Endothelial cell of umbilical vein (primary cell): ENCODE results near the gene RASSF5. TPM values are rescaled to one million over a fixed set of nuclear protein-coding genes. Genes with fewer than 3 reads are reported as not detected.

Source experiments
- BruUV-seq: library from RNA; stranded (reverse); fragments of 400-500 nt; replicated peaks from 2 replicates; lab custom pipeline; 2021; lab: Mats Ljungman, UMichigan
- CTCF ChIA-PET: fragments of 300-600, 350-600 bp; sonication (Branson Sonifier 250); formaldehyde crosslinking; loops from one replicate; lab custom pipeline; 2021; ENCODE audit warnings: antibody characterized with exemption, inconsistent platforms; lab: Charles Lee
- POLR2A ChIA-PET: fragments of 300-600, 350-600 bp; sonication (Branson Sonifier 250); formaldehyde crosslinking; loops from one replicate; lab custom pipeline; 2021; ENCODE audit warnings: antibody characterized with exemption, inconsistent platforms; lab: Charles Lee
- DNase-seq: peaks from one replicate; pipeline ENCODE4 v3.0.0-alpha.2; 2011; ENCODE audit warnings: low read depth, low spot score
- FAIRE-seq: peaks from 2 replicates; lab custom pipeline; 2011; peaks lifted over from hg19 to GRCh38; lab: Jason Lieb, UNC
- H2AFZ ChIP-seq: 2 replicates; pipeline ENCODE4 v1.6.0; 2012; ENCODE audit warnings: low read depth, low read length, control low read depth, inconsistent platforms
- H3K27ac ChIP-seq: 2 replicates; pipeline ENCODE4 v1.5.1; 2011; ENCODE audit warnings: low read depth, mild to moderate bottlenecking, control low read depth, low read length, moderate library complexity; ENCODE audit not compliant: insufficient read depth
- H3K27me3 ChIP-seq, 2 experiments: 2 replicates each; pipeline versions ENCODE4 v1.6.0 to v1.6.1; 2011; ENCODE audit warnings: low read length in 2 of 2, mixed read lengths in 1 of 2; ENCODE audit not compliant: control insufficient read depth in 2 of 2, insufficient read depth in 2 of 2
- H3K36me3 ChIP-seq, 2 experiments: 2 replicates in 1 of 2; 3 replicates in 1 of 2; pipeline ENCODE4 v1.5.1; 2011; ENCODE audit warnings: low read length in 2 of 2, mild to moderate bottlenecking in 1 of 2, moderate library complexity in 1 of 2; ENCODE audit not compliant: control insufficient read depth in 2 of 2, insufficient read depth in 2 of 2; ENCODE audit errors: extremely low read depth in 1 of 2
- H3K4me1 ChIP-seq: 3 replicates; pipeline ENCODE4 v1.5.1; 2011; ENCODE audit warnings: mild to moderate bottlenecking, low read length; ENCODE audit not compliant: control insufficient read depth, insufficient read depth; ENCODE audit errors: extremely low read depth
- H3K4me2 ChIP-seq: 2 replicates; pipeline ENCODE4 v1.6.1; 2011; ENCODE audit warnings: low read length, control low read depth, mixed read lengths; ENCODE audit not compliant: insufficient read depth
- H3K4me3 ChIP-seq, 3 experiments: fragments of 200-600 bp in 1 of 3; sonication (generic), shearing (Covaris generic) in 1 of 3; replicated peaks in 1 of 3; 2 replicates each; pipeline ENCODE4 v1.5.1; 2011 to 2016; ENCODE audit warnings: control low read depth in 3 of 3, low read length in 3 of 3, mild to moderate bottlenecking in 2 of 3, inconsistent platforms in 1 of 3, low read depth in 1 of 3, moderate library complexity in 1 of 3; ENCODE audit not compliant: insufficient read depth in 1 of 3
- H3K79me2 ChIP-seq: 2 replicates; pipeline ENCODE4 v1.6.0; 2012; ENCODE audit warnings: low read length, inconsistent platforms; ENCODE audit not compliant: control insufficient read depth, insufficient read depth
- H3K9ac ChIP-seq: replicated peaks from 2 replicates; pipeline ENCODE3; 2011; ENCODE audit warnings: low read length, control low read depth; ENCODE audit not compliant: insufficient read depth; ENCODE audit errors: extremely low read depth
- H3K9me1 ChIP-seq: replicated peaks from 3 replicates; pipeline ENCODE4 v1.6.0; 2011; ENCODE audit warnings: mild to moderate bottlenecking, low read length; ENCODE audit not compliant: control insufficient read depth, insufficient read depth; ENCODE audit errors: extremely low read depth
- H3K9me3 ChIP-seq: replicated peaks from 2 replicates; pipeline ENCODE4 v1.5.1; 2012; ENCODE audit warnings: low read length, inconsistent platforms; ENCODE audit not compliant: control insufficient read depth, insufficient read depth
- H4K20me1 ChIP-seq: replicated peaks from 2 replicates; pipeline ENCODE3; 2011; ENCODE audit warnings: mild to moderate bottlenecking, low read length; ENCODE audit not compliant: control insufficient read depth, insufficient read depth; ENCODE audit errors: extremely low read depth
- EZH2 ChIP-seq: IDR thresholded peaks from 2 replicates; pipeline ENCODE4 v1.6.1; 2012; ENCODE audit warnings: borderline replicate concordance, low read depth, mild to moderate bottlenecking, moderate library complexity, low read length, inconsistent platforms; ENCODE audit not compliant: severe bottlenecking
- FOS ChIP-seq: IDR thresholded peaks from 2 replicates; pipeline ENCODE4 v1.6.1; 2011; ENCODE audit warnings: mild to moderate bottlenecking, low read length, moderate library complexity, borderline replicate concordance; ENCODE audit not compliant: insufficient read depth
- GATA2 ChIP-seq: IDR thresholded peaks from 2 replicates; pipeline ENCODE4 v1.7.0; 2011; ENCODE audit warnings: low read depth, mild to moderate bottlenecking, moderate library complexity, mixed read lengths, low read length; ENCODE audit not compliant: insufficient read length, insufficient read depth
- JUN ChIP-seq: IDR thresholded peaks from 2 replicates; pipeline ENCODE4 v1.6.1; 2011; ENCODE audit warnings: borderline replicate concordance, low read depth; ENCODE audit not compliant: insufficient read length, insufficient read depth
- MYC ChIP-seq: IDR thresholded peaks from one replicate; pipeline ENCODE4 v1.6.1; 2011; ENCODE audit warnings: mild to moderate bottlenecking, low read depth, low read length
- POLR2A ChIP-seq: IDR thresholded peaks from 2 replicates; pipeline ENCODE4 v1.6.1; 2012; ENCODE audit warnings: low read depth, mild to moderate bottlenecking, control low read depth, low read length
- POLR2AphosphoS5 ChIP-seq: IDR thresholded peaks from 2 replicates; pipeline ENCODE4 v1.6.1; 2012; ENCODE audit warnings: low read depth, mild to moderate bottlenecking, control low read depth, low read length, moderate library complexity; ENCODE audit not compliant: insufficient read depth
- dilution Hi-C: fragments of 300-500 bp; cut with MboI; formaldehyde crosslinking; loops from one replicate; pipeline ENCODE4 v1.15.0; 2019; ENCODE audit warnings: low sequenced_read_pairs; ENCODE audit not compliant: extremely low pct_ligation_motif_present
- intact Hi-C: fragments of 100-400 bp; cut with micrococcal nuclease; formaldehyde crosslinking; loops from one replicate; pipeline ENCODE4 v1.10.0; 2022
- polyA plus RNA-seq, 4 experiments: library from polyadenylated mRNA; depleted of rRNA in 3 of 4; stranded (reverse) in 3 of 4; unstranded in 1 of 4; fragments of >200 nt; gene quantifications; 2 replicates each; pipeline versions ENCODE4 v1.2.1 to v1.2.3, GENCODE V29; 2011 to 2012; ENCODE audit warnings: missing spikeins in 1 of 4
- total RNA-seq: library from RNA; stranded (reverse); gene quantifications from 2 replicates; pipeline ENCODE4 v1.2.3, GENCODE V29; 2021
- TF ChIP-seq, protein P1 (sequence below): IDR thresholded peaks from 2 replicates; pipeline ENCODE4 v1.6.1; 2011; ENCODE audit not compliant: insufficient read depth, insufficient read length
- TF ChIP-seq, protein P2 (sequence below), 2 donors: IDR thresholded peaks; 1 replicate in 1 of 2; 2 replicates in 1 of 2; pipeline ENCODE4 v1.5.1; 2011; ENCODE audit warnings: low read length in 2 of 2, mild to moderate bottlenecking in 2 of 2, moderate library complexity in 2 of 2, control low read depth in 1 of 2, inconsistent platforms in 1 of 2, low read depth in 1 of 2; ENCODE audit not compliant: insufficient read depth in 1 of 2; ENCODE audit errors: extremely low read depth in 1 of 2

The RASSF5 gene
- total and polyA plus RNA-seq, 2 donors (not counting 3 experiments of a cell fraction or from before 2014, with no cell fraction given), result 0.23 to 0.60 TPM

DNA sequence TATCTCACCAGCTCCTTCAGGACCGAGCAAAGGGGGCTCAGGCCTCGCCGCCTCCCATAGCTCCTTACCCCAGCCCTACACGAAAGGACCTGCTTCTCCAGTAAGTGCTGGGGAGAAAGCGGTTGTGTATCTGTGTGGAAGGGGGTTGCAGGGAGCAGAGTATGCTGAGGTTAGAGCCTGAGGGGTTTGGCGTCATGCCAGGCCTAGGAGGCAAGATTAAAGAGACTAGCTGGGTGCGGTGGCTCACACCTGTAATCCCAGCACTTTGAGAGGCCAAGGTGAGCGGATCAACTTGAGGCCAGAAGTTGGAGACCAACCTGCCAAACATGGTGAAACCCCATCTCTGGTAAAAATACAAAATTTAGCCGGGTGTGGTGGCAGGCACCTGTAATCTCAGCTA is 14.1 kb upstream of the RASSF5 start:
- POLR2A ChIA-PET, result no interaction called here
- Histone ChIP-seq H3K9me3 (no peaks in the 10 kb centered on the region), H4K20me1 (no peaks in the 10 kb centered on the region), H3K79me2 (no peaks in the 10 kb centered on the region), H2AFZ (no peak overlapping the region), H3K4me1 (peaks cover 2% of the 10 kb centered on the region), H3K9me1 (no peaks in the 10 kb centered on the region), H3K4me2 (no peak overlapping the region), H3K9ac (no peak overlapping the region), H3K27me3 (no peaks in the 10 kb centered on the region), H3K36me3 (peaks cover 2 to 32% of the 10 kb centered on the region in 2 experiments), H3K27ac (no peak overlapping the region), H3K4me3 (no peak overlapping the region)
- TF ChIP-seq FOS (no peak), GATA2 (no peak), POLR2AphosphoS5 (no peak), POLR2A (no peak), MYC (no peak), JUN (no peak), EZH2 (no peak)
- TF ChIP-seq, protein P1, sequence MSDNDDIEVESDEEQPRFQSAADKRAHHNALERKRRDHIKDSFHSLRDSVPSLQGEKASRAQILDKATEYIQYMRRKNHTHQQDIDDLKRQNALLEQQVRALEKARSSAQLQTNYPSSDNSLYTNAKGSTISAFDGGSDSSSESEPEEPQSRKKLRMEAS, result no peak
- TF ChIP-seq, protein P2, sequence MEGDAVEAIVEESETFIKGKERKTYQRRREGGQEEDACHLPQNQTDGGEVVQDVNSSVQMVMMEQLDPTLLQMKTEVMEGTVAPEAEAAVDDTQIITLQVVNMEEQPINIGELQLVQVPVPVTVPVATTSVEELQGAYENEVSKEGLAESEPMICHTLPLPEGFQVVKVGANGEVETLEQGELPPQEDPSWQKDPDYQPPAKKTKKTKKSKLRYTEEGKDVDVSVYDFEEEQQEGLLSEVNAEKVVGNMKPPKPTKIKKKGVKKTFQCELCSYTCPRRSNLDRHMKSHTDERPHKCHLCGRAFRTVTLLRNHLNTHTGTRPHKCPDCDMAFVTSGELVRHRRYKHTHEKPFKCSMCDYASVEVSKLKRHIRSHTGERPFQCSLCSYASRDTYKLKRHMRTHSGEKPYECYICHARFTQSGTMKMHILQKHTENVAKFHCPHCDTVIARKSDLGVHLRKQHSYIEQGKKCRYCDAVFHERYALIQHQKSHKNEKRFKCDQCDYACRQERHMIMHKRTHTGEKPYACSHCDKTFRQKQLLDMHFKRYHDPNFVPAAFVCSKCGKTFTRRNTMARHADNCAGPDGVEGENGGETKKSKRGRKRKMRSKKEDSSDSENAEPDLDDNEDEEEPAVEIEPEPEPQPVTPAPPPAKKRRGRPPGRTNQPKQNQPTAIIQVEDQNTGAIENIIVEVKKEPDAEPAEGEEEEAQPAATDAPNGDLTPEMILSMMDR (IDR thresholded peaks at IDR 0.05; ENCODE audit: extremely low read depth in 1 of 2, insufficient read depth in 1 of 2, low read depth in 1 of 2, low read length in 2 of 2), result no peak
- no peak for DNase-seq
- no TSS peak for BruUV-seq
- intact Hi-C loops, result loop anchor here (10.0 kb wide), 1 partner anchor 422 kb away; no protein-coding TSS in a partner anchor
- CTCF ChIA-PET, result interaction anchor here (1.1 to 1.7 kb wide), 3 partner anchors 14 to 419 kb away, joined by 3 to 7 read pairs (median 3); no protein-coding TSS in a partner anchor
- no peak for FAIRE-seq
- dilution Hi-C loops, result no loop called here
